Cardiac muscle cell (in vitro differentiated cells and primary cell): ENCODE data around the gene VAMP5. TPM values are rescaled to one million over a fixed set of nuclear protein-coding genes. Genes with fewer than 3 reads are reported as not detected.

Source experiments
- DNase-seq, 2 donors: peaks; one replicate each; pipeline versions ENCODE4 v3.0.0 to v3.0.0-alpha.2; 2010 to 2017; ENCODE audit warnings: low read depth in 1 of 2, low spot score in 1 of 2
- H3K27ac ChIP-seq: fragments of 200-600 bp; sonication (generic); 2 replicates; pipeline ENCODE4 v1.5.1; 2016
- H3K27me3 ChIP-seq: fragments of 200-600 bp; sonication (generic); 2 replicates; pipeline ENCODE4 v1.6.0; 2016; ENCODE audit warnings: control low read depth
- H3K36me3 ChIP-seq: fragments of 200-600 bp; sonication (generic); 2 replicates; pipeline ENCODE4 v1.5.1; 2016; ENCODE audit warnings: control low read depth
- H3K4me1 ChIP-seq: fragments of 200-600 bp; sonication (generic); 2 replicates; pipeline ENCODE4 v1.8.1; 2017; ENCODE audit warnings: low read depth, mild to moderate bottlenecking, mixed run types
- H3K4me3 ChIP-seq: fragments of 200-600 bp; sonication (generic); 2 replicates; pipeline ENCODE4 v1.5.1; 2016; ENCODE audit warnings: mild to moderate bottlenecking
- H3K9me3 ChIP-seq: fragments of 200-600 bp; sonication (generic); 2 replicates; pipeline ENCODE4 v1.5.1; 2017; ENCODE audit warnings: low read depth, mild to moderate bottlenecking, control low read depth
- CTCF ChIP-seq: IDR thresholded peaks from 2 replicates; pipeline ENCODE4 v1.5.1; 2012; ENCODE audit warnings: low read depth, mild to moderate bottlenecking, low read length
- polyA plus RNA-seq: library from polyadenylated mRNA; unstranded; fragments of >200 nt; fragmentation: Nextera tagmentation; extraction: Ambion mirVana; gene quantifications from 2 replicates; pipeline ENCODE4 v1.2.1, GENCODE V29; 2016
- total RNA-seq: library from RNA; depleted of rRNA; stranded (reverse); fragments of >200 nt; gene quantifications from 2 replicates; pipeline ENCODE4 v1.2.3, GENCODE V29; 2016

The VAMP5 gene
- total and polyA plus RNA-seq, 2 experiments from 2014 or later = 7.7 to 19.1 TPM

- H3K36me3 ChIP-seq = peaks cover 54% of the 10 kb centered on the region
- no peak for TF ChIP-seq CTCF
- peak overlapping the region; percentile 57 for H3K27ac ChIP-seq
- no peaks in the 10 kb centered on the region for H3K9me3 ChIP-seq
- H3K4me3 ChIP-seq = no peak overlapping the region
- no peak for DNase-seq
- peaks cover 3% of the 10 kb centered on the region for H3K4me1 ChIP-seq
- no peaks in the 10 kb centered on the region for H3K27me3 ChIP-seq
These were observed 38.4 kb upstream of the VAMP5 start for GRCh38 chr2:85545780-85546240.

- DNase-seq = no peak
- H3K9me3 ChIP-seq = no peaks in the 10 kb centered on the region
- peaks cover 48% of the 10 kb centered on the region for H3K36me3 ChIP-seq
- no peak overlapping the region for H3K4me3 ChIP-seq
- no peaks in the 10 kb centered on the region for H3K27me3 ChIP-seq
- peak overlapping the region; percentile 57 for H3K27ac ChIP-seq
- H3K4me1 ChIP-seq = no peaks in the 10 kb centered on the region
- TF ChIP-seq CTCF = no peak
These were observed 37.0 kb upstream of the VAMP5 start for GRCh38 chr2:85547089-85547858.

GRCh38 chr2:85547859-85548607, 36.2 kb upstream of the VAMP5 start:
- Histone ChIP-seq H3K4me3 (no peak overlapping the region), H3K36me3 (peaks cover 47% of the 10 kb centered on the region), H3K9me3 (no peaks in the 10 kb centered on the region), H3K4me1 (no peaks in the 10 kb centered on the region), H3K27me3 (no peaks in the 10 kb centered on the region), H3K27ac (peak overlapping the region; percentile 40)
- peak in 1 of 2 donors; percentile 42 for DNase-seq
- TF ChIP-seq CTCF = no peak

GRCh38 chr2:85548608-85548900, 35.7 kb upstream of the VAMP5 start:
- Histone ChIP-seq H3K9me3 (no peaks in the 10 kb centered on the region), H3K27ac (peak overlapping the region; percentile 40), H3K36me3 (peaks cover 41% of the 10 kb centered on the region), H3K4me1 (no peaks in the 10 kb centered on the region), H3K27me3 (no peaks in the 10 kb centered on the region), H3K4me3 (no peak overlapping the region)
- TF ChIP-seq CTCF = no peak
- DNase-seq = no peak

- peaks cover 42% of the 10 kb centered on the region for H3K36me3 ChIP-seq
- H3K4me1 ChIP-seq = no peaks in the 10 kb centered on the region
- TF ChIP-seq CTCF = no peak
- no peak for DNase-seq
- H3K4me3 ChIP-seq = no peak overlapping the region
- H3K27me3 ChIP-seq = no peaks in the 10 kb centered on the region
- H3K27ac ChIP-seq = no peak overlapping the region
- no peaks in the 10 kb centered on the region for H3K9me3 ChIP-seq
These were observed 35.1 kb upstream of the VAMP5 start for GRCh38 chr2:85549095-85549494.
